Right ventricle myocardium superior (tissue), 1 donor: Measurements from ENCODE around the gene TTYH3. TPM values are rescaled to one million over a fixed set of nuclear protein-coding genes. Genes with fewer than 3 reads are reported as not detected.
A peak's percentile ranks its signal among the peaks of the same experiment; 100 is the strongest.

Experiments
- ATAC-seq: fragments of 200-7000 bp; cut with Tn5 transposase; one replicate; pipeline ENCODE4 v1.9.1; 2020; ENCODE audit warnings: mild to moderate bottlenecking; ENCODE audit not compliant: poor library complexity
- DNase-seq: peaks from one replicate; pipeline ENCODE4 v3.0.0-alpha.2; 2020
- intact Hi-C: fragments of 100-400 bp; cut with DNase I; formaldehyde crosslinking; loops from one replicate; pipeline ENCODE4 v1.11.2; 2022
- total RNA-seq: library from RNA; stranded (reverse); fragmentation: NEBNext Ultra II Directional; extraction: Animal tissue kit (Norgen Biotek cat#: 25700); gene quantifications from one replicate; pipeline ENCODE4 v1.2.1, GENCODE V29; 2021
- donor health status: DM: no; HTN: yes; CAD: no; lungs with severe emphysema.

The TTYH3 gene
- total RNA-seq, 1 donor from 2014 or later: 12.6 TPM

DNA sequence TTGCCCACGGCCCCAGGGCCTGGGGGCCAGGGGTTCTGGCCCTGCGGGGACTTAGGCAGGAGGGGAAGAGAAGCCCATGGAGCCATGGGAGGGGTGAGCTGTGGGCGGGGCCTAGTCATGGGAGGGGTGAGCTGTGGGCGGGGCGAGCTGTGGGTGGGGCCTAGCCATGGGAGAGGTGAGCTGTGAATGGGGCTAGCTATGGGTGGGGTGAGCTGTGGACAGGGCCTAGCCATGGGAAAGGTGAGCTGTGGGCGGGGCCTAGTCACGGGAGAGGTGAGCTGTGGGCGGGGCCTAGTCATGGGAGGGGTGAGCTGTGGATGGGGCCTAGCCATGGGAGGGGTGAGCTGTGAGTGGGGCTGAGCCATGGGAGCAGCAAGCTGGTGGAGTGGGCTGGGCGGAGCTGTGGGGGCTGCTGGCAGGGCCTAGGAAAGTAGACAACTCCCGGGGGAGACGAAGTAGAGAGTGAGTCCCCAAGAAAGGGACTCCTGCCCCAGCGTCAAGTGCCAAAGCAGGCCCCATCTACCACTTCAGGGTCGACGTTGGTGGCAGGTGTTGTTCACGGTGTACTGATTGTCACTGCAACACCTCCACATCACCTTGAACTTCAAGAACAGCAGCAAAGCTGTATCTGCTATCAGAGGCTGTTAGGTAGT is 19.2 kb upstream of the TTYH3 start:
- intact Hi-C loops: no loop called here
- no peak for DNase-seq
- no peak for ATAC-seq

DNA sequence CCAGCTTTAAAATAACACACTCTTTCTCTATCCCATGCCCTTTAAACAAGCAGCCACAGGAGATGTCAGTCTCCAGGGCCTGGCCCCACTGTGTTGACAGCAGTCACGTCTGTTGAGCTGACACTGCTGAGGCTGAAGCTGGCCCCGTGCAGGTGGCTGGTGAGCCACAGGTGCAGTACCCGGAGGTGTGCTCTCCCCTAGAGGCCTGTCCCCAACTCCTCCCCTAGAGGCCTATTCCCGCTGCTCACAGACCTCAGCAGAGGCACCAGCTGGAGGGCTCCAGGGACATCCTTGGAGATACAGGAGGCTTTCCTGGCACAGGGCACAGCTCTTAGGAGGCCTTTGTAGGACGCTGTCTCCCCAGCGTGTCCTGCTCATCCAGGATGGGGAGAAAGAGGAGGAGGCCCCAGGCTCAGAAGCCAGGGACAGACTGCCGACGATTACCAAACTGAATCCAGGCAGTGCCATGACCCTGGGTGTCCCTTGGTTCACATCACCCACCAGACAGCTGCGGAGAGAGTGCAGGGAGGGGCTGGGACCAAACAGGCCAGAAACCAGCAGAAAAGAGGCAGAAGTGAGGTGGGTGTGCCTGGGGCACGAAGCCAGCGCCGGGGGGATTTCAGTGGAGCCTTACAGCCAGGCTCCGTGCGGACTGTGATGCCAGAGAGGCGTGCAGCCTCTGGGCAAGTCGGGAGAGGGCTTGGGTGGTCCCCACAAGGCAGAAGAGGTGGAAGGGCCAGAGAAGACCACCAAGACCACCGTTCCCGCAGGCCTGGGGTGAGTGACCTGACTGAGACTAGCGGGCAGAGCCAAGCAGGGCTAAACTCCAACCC is 18.5 kb upstream of the TTYH3 start:
- ATAC-seq: no peak
- no peak for DNase-seq
- intact Hi-C loops: no loop called here

DNA sequence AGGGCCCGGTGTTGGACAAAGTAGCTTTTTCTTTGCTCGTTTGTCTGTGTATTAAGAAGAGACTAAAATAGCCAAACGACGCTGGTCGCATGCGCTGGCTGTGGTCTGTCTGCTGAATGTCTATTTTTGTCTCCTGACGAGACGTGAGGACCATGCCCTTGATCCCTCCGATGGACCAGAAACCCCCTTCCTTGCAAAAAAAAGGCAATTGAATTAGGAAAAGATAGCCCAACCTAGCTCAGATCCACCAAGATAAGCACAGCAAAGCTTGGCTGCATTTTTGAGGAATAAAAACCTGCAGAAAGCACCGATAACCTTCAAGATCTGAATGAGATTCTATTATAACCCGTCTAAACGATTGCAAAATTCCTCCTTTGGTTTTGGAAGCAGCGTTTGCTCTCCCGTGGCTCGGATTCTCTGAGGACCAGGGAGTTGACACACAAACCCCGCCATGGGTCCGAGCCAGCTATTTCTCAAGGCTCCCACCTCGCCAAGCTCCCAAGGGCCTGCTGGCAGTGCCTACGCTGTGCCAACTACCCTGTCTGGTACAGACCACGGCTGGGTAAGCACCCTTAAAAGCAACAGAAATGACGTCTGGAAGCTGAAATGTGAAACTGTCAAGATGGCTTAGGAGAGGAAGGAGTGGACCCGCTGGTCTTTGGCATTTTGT is 17.7 kb upstream of the TTYH3 start:
- peak; percentile 70 for ATAC-seq
- intact Hi-C loops: no loop called here
- DNase-seq: peak; percentile 76

DNA sequence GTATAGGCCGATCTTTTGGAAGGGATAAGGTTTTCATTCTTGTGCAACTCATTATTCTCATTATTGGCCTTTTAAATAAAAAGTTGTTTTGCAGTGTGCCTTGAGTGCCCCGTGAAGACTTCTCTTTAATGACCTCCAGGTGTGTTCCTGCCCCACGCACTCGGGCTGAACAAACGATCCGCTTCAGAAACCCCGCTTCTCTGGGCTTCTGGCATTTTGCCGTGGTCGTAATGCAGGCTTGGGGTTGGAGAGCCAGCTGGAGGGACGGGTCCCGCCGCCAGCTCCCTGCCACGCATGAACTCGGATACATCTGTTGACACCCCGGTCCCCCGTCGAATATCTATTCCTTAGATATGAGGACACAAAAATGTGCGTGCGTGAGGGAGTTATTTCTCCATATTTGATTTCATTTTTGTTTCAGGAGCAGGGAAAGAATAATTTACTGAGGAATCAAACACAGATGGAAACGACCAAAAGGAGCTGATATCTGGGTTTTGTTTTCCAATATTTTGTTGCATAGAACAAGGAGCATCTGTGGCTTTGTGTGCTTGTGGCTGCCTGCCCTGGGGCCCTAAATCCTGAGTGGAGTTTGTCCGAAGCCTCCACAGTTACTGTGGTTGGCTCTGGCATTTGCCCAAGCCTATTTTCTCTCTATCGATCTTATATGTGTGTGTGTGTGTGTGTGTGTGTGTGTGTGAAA is 17.0 kb upstream of the TTYH3 start:
- ATAC-seq: no peak
- no peak for DNase-seq

DNA sequence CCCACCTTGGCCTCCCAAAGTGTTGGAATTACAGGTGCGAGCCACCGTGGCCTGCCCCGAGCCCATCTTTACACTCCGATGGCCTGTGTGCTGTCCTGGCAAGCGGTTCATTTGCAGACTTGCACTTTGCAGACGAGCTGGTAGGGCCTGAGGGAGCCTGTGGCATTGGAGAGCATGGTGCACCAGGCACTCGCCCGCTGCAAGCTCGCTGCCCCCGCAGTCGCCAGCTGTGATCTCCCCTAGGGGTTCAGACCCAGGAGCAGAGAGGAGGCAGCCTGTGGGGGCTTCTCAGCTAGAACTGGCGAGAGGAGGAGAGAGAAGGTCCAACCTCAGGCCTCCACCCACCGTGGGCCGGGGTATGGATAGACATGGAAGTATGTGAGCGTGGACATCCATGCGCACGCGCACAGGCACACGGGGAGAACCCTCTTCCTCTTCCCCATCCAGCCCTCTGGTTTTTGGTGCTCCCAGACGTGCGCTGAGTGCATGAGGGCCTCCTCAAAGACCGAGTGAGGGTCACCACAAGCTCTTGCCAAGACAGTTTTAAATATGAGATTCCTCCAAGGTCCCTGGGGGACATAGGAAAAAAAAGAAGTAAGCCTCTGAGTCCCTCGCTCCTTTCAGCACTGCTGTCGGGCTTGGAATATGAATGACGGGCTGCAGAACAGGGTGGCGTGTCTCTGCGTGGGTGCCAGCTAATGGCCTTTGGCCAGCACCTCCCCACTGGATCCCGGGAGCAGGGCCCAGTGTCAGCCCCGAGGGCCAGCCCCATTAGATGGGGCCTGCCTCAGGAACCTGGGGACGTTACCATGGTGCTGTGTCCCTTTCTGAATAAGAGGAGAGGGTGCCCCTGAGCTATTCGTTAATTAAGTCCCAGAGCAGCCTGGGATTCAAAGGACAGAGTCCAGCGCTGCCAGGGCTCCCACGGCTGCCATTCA is 15.1 kb upstream of the TTYH3 start:
- ATAC-seq: peak; percentile 11
- no peak for DNase-seq
- intact Hi-C loops: no loop called here

More for the DNA sequence above, 17.0 kb upstream of the TTYH3 start:
- intact Hi-C loops: no loop called here

DNA sequence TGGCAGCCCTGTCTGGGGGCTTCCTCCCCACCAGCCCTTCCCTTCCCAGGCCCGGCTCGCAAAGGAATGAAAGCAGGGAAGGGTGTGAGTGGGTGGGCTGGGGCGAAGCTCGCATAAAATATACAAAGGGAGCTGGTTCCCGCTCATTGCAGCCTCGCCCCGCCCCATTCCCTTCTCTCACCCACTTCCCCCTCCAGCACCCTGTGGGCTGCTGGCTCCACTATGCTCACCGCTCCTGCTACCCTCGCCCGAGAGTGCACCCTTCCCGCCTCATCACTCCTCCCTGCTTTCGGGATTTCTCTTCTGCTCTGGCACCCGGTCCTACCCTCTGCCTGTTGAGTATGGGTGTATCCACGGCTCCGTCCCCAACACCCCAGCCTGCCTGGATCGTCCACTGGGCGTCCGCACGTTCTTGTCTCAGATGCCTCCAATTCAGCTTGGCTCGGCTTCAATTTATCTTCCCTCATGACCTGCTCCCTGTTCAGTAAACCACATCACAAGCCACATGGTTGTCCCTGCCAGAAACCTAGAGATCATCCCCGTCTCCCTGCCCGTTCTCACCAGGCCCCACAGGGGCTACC is 14.4 kb upstream of the TTYH3 start:
- peak; percentile 32 for ATAC-seq
- DNase-seq: no peak
- intact Hi-C loops: no loop called here

DNA sequence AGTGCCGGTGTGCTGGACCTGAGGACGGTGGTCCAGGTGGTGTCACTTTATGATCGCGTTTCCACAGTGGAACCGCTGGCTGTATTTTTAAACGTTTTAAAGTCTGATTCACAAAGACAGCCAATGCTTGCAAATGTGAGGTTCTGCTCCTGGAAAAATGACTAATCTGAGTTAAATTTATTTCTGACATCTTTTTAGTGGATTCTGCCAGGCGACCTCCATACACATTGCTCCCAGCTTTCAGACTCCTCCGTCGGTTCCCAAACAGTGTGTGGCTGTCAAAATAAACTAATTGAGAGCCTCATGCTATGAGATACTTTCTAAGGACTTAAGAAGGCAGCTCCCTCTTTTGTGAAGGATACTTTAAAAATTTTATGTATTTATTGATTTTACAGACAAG is 12.7 kb upstream of the TTYH3 start:
- no peak for ATAC-seq
- no peak for DNase-seq
- intact Hi-C loops: no loop called here

DNA sequence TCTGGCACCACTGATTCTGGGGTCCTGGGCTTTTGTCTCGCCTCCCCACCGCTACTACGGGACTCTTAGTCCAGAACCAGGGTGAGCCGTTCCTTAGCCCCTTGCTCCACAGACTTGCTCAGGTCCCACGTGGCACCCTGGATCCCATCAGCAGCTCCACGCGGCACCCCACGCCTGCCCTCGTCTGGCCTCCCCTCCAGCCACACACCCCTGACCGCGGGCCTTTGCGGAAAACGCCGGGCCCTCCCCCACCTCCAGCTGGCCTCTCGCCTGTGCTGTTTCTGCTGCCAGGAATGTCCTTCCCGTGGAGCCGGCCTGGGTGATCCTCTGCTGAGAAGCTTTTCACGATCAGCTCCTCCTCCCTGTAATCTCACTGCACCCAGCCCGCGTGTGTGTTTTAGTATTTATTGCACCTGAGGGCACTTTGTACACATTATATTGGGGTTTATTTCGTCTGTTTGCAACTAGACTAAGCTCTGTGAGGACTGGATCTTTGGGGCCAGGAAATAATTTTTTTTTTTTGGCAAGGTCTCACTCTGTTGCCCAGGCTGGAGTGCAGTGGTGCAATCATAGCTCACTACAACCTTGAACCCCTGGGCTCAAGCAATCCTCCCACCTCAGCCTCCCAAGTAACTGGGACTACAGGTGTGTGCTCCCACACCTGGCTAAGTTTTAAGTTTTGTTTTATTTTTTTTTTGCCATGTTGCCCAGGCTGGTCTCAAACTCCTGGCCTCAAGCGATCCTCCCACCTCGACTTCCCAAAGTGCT is 10.5 kb upstream of the TTYH3 start:
- intact Hi-C loops: no loop called here
- ATAC-seq (peak; percentile 71), DNase-seq (peak; percentile 81)

DNA sequence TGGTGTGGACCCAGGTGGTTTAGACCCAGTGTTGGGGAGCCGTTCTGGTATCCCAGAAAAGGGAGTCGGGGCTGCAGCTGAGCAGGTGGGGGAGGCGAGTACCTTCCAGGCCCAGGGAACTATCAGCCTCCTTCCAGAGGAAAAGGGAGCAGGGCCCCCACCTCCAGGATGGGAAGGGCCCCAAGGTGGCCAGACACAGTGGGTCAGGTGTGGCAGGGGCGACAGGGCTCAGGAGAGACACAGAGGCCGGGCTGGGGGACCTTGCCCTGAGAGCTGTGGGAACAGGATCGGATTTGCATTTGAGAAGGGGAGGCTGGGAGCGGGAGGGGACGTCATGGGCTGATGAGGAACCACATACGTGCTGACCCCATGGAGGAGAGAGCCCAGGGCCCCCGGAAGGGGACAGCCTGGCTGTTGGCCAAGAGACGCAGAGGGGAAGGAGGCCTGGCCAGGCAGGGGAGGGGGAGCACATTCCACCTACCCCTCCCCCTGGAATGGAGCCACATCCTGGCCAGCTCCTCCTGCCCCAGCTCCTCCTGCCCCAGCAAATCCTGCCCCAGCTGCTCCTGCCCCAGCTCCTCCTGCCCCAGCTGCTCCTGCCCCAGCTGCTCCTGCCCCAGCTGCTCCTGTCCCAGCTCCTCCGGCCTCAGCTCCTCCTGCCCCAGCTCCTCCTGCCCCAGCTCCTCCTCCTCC is 9.7 kb upstream of the TTYH3 start:
- DNase-seq: no peak
- intact Hi-C loops: no loop called here
- ATAC-seq: no peak

DNA sequence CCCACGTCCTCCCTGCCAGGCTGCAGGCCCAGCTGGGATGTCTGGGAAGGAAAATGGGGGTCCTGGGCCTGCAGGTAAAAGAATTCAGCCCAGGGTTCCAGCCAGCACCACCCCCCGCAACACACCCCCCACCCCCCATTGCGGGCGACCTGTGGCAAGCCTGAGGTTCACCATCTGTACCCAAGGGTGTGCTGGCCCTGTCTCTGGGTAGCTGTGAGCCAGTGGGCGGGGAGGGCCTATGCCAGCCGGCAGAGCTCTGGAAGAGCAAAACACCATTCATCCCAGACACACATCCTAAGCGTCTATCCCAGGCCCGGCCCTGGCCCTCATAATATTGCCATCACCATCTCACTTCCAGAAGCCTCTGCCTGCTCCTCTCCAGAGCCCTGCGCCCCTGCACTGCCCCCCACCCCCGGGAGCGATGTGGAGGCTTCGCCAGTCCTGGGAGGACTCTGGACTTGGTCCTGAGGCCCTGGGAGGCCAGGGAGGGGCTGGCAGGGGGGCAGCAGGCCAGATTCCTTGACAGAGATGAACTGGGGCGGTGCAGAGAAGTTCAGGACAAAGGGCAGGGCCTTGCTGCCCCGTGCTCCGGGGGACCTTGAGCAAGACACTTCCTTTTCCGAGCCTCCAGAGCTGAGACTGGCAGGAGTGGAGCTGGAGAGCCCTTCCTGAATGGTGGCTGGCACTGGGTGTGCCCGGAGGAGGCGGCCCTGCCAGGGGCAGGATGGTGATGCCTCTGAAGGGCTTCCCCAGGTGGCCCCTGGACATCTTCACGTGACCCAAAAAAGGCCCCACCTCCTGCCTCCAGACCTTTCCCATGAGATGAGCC is 8.7 kb upstream of the TTYH3 start:
- ATAC-seq (peak; percentile 54), DNase-seq (no peak)
- intact Hi-C loops: no loop called here

DNA sequence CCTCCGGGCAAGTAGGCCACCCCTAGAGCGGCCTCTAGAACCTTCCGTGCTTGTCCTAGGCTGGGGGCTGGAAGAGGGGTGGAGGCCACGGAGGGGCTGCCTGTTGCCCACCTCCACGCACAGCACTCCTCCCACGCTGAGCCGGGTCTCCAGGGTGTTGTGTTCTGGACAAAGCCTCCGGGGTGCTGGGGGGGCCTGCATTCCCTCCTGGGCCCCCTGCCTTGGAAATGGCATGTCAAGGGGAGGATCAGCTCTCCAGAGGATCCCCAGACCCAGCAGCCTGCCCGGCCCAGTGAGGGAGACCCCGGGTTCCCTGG is 8.1 kb upstream of the TTYH3 start:
- ATAC-seq (no peak), DNase-seq (no peak)
- intact Hi-C loops: no loop called here

DNA sequence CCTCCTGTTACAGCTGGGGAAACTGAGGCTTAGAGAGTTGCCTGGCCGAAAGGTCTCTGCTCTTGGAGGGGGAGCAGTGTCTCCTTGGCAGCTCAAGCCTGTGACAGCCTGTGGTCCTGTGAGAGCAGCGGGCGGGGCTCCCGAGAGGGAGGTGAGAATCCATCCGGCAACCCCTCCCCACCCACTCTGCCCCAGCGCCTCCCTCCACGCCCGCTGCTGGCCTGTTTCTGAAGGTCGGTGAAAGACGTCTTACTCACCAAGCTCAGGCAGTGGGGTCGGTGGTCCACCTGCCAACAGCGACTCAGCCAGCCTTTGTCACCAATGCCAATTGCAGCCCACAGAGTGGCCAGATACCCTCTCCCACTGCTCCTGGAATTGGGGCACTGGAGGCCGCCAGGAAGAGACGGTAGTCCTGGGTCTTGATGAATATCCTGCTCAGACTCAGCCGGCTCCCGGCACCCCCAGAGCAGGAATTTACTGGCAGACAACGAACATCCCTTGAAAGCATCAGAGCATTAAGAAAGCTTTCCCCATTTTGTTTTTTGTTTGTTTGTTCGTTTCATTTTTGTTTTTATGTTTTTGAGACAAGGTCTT is 7.4 kb upstream of the TTYH3 start:
- intact Hi-C loops: no loop called here
- ATAC-seq (no peak), DNase-seq (no peak)

DNA sequence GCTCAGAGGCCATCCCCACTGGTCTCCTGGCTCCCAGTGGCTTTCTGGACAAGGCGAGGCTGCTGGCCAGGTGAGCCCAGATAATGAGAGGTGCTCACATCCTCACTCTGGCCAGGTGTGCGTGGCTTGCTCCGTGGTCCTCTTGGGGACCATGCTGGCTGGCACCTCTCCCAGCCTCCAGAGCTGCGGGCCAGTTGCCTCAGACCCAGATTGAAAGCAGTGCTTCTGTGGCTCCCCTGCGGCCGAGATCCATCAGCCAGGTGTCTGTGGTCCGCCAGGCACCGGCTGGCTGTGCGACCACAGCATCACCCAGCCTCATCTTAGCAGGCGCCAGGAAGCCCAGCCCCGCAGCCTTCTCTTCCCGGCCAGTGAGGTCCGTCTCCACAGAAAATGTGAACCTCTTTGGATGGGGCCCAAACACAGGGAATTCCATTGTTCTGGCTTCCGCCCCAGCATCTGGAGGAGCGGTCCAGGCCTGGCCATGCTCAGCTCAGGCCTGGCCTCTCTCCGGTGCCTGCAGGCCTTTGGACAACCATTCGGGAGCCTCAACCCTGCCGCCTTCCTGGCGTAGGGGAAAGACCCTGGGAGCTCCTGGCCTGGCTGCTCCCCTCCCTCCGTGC is 5.2 kb upstream of the TTYH3 start:
- intact Hi-C loops: no loop called here
- no peak for DNase-seq
- ATAC-seq: no peak

DNA sequence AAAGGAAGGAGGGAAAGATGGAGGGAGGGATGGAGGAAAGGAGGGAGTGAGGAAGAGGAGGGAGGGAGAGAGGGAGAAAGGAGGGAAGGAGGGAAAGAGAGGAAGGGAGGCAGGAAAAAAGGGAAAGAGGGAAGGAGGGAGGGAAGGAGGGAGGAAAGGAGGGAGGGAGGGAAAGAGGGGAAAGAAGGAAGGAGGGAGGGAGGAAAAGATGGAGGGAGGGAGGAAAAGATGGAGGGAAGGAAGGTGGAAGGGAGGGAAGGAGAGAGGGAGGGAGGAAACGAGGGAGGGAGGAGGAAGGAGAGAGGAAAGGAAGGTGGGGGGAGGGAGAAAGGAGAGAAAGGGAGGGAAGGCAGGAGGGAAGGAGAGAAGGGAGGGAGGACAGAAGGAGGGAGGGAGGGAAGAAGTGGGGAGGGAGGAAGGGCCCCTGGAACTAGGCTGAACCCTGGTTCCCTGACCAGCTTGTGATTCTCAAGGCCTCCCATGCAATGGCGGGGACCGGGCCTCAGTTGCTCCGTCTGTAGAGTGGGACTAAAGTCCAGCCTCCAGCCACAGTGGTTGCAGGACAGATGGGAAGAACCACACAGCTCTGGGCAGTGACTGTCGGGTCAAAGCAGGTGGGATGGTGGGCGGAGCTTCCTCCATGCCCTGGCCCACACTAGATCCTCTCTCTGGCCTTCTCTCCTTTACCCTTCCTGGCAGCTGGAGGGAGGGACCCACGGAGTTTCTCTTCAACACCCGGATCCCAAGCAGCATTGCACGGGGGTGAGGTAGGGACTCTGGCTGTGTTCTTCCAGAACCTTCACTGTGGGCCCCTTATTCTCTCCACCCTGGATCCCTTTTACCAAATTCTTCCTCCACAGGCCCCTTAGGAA is 4.3 kb upstream of the TTYH3 start:
- no peak for ATAC-seq
- intact Hi-C loops: no loop called here
- DNase-seq: no peak
